ENCODE results near the gene PSMD3. TPM values are rescaled to one million over a fixed set of nuclear protein-coding genes. Genes with fewer than 3 reads are reported as not detected.

PSMD3 gene
- total RNA-seq, 6 donors from 2014 or later, result 55.5 to 117 (median 78.8) TPM

DNA sequence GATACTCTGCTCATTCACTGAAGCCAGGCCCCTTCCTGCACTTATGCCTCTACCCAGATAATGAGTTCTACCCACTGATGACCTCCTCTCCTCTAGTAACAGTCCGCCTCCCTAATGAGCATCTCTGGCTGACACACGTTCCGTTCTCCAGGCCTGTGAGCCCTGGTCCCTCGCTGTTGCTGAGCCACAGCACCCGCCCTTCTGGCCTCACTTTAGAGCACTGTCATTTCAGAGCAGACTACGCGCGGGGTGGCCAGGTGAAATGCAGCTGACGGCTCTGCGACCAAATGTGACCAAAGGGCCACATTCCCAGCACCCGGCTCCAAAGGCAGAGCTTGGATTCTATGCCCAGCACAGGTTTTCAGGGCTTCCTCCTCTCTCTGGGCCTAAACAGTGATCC is 13.8 kb downstream of the PSMD3 start:
- Histone ChIP-seq H3K4me1 (peaks cover 0 to 9% (median 1%) of the 10 kb centered on the region in 4 donors), H3K4me3 (no peak overlapping the region), H3K9me3 (no peaks in the 10 kb centered on the region), H3K36me3 (peaks cover 69 to 92% (median 84%) of the 10 kb centered on the region in 4 donors), H3K27ac (no peak overlapping the region), H3K27me3 (no peaks in the 10 kb centered on the region)
- DNase-seq (no peak), ATAC-seq (ENCODE audit: low FRiP score in 2 of 2) (no peak)
- WGBS, 2 donors, result 96 to 99% methylated on average over 11 of the region's 11 CpGs
- TF ChIP-seq POLR2A (IDR thresholded peaks at IDR 0.05), result no peak
- TF ChIP-seq EP300 (IDR thresholded peaks at IDR 0.05), result no peak
- TF ChIP-seq, protein P1, sequence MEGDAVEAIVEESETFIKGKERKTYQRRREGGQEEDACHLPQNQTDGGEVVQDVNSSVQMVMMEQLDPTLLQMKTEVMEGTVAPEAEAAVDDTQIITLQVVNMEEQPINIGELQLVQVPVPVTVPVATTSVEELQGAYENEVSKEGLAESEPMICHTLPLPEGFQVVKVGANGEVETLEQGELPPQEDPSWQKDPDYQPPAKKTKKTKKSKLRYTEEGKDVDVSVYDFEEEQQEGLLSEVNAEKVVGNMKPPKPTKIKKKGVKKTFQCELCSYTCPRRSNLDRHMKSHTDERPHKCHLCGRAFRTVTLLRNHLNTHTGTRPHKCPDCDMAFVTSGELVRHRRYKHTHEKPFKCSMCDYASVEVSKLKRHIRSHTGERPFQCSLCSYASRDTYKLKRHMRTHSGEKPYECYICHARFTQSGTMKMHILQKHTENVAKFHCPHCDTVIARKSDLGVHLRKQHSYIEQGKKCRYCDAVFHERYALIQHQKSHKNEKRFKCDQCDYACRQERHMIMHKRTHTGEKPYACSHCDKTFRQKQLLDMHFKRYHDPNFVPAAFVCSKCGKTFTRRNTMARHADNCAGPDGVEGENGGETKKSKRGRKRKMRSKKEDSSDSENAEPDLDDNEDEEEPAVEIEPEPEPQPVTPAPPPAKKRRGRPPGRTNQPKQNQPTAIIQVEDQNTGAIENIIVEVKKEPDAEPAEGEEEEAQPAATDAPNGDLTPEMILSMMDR (IDR thresholded peaks at IDR 0.05), result no peak
- no peak for TF ChIP-seq POLR2AphosphoS5 (IDR thresholded peaks at IDR 0.05)

DNA sequence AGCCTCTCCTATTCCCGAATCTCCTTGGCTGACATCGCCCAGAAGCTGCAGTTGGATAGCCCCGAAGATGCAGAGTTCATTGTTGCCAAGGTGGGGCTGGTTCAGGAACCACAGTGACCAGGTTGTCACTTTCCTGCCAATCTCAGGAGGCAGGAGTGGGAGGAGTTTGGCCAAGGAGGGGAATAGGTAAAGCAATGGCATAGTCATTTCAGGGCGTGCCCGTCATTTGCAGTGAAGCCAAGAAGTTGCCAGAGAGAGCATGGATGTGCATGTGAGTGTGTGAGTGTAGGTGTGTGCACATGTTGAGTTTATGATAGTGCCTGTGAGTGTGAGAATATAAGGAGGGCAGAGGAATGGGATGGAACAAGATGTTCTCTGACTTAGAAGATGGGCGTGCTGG is 14.8 kb downstream of the PSMD3 start:
- TF ChIP-seq POLR2A (IDR thresholded peaks at IDR 0.05), result no peak
- TF ChIP-seq EP300 (IDR thresholded peaks at IDR 0.05), result no peak
- TF ChIP-seq, protein P1 (IDR thresholded peaks at IDR 0.05), result no peak
- TF ChIP-seq POLR2AphosphoS5 (IDR thresholded peaks at IDR 0.05), result no peak

DNA sequence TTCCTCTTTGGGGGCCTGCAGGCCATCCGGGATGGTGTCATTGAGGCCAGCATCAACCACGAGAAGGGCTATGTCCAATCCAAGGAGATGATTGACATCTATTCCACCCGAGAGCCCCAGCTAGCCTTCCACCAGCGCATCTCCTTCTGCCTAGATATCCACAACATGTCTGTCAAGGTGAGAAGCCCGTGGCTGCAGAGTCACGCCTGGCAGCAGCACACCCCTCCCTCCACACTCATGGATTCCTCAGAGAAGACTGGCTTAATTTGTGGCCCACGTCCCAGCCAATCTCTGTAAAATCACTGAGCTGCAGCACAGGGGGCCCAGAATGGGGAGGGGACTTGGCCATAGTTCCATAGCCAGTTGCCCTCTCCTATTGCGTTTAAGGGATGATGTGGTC is 15.6 kb downstream of the PSMD3 start:
- Histone ChIP-seq H3K4me1 (peaks cover 0 to 11% (median 3%) of the 10 kb centered on the region in 4 donors), H3K27me3 (no peaks in the 10 kb centered on the region), H3K36me3 (peaks cover 52 to 75% (median 67%) of the 10 kb centered on the region in 4 donors), H3K27ac (no peak overlapping the region), H3K9me3 (no peaks in the 10 kb centered on the region), H3K4me3 (no peak overlapping the region)
- ATAC-seq (ENCODE audit: low FRiP score in 2 of 2) (no peak), DNase-seq (no peak)
- WGBS, 2 donors, result 79 to 93% methylated on average over 5 to 8 of the region's 8 CpGs
- TF ChIP-seq, protein P1 (IDR thresholded peaks at IDR 0.05), result no peak
- TF ChIP-seq EP300 (IDR thresholded peaks at IDR 0.05), result no peak
- no peak for TF ChIP-seq POLR2A (IDR thresholded peaks at IDR 0.05)
- TF ChIP-seq POLR2AphosphoS5 (IDR thresholded peaks at IDR 0.05), result no peak

More for the DNA sequence above, 14.8 kb downstream of the PSMD3 start:
- no peak overlapping the region for H3K27ac ChIP-seq
- peaks cover 0 to 11% (median 3%) of the 10 kb centered on the region in 4 donors for H3K4me1 ChIP-seq
- H3K36me3 ChIP-seq, result peaks cover 59 to 82% (median 74%) of the 10 kb centered on the region in 4 donors
- ATAC-seq (ENCODE audit: low FRiP score in 2 of 2) (no peak), DNase-seq (no peak)
- WGBS, 2 donors, result 92 to 94% methylated on average over 6 of the region's 6 CpGs
- no peak overlapping the region for H3K4me3 ChIP-seq
- no peaks in the 10 kb centered on the region for H3K27me3 ChIP-seq
- no peaks in the 10 kb centered on the region for H3K9me3 ChIP-seq

DNA sequence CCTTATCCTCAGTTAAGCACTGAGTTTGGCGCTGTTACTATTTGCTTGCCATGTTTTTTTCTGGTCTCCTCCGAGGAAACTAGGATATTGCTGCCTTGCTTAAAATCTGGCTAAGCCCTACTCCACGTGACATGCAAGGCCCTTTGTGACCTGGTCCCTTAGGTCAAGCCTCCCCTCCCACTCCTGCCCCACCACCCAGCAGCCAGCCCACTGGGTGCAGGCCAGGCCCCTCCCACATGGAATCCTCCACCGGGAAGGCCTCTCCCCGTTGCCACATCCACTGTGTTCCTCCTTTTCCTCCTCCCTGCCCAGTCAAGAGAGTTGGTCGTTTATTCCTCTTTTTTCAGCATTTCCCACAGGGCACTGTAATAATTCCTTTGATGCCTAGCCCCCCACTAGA is 16.2 kb downstream of the PSMD3 start:
- Histone ChIP-seq H3K4me3 (no peak overlapping the region), H3K36me3 (peaks cover 51 to 68% (median 61%) of the 10 kb centered on the region in 4 donors)
- DNase-seq, result no peak

More for the DNA sequence above, 16.2 kb downstream of the PSMD3 start:
- Histone ChIP-seq H3K9me3 (no peaks in the 10 kb centered on the region), H3K27me3 (no peaks in the 10 kb centered on the region), H3K27ac (no peak overlapping the region), H3K4me1 (peaks cover 0 to 11% (median 3%) of the 10 kb centered on the region in 4 donors)
- no peak for TF ChIP-seq POLR2AphosphoS5 (IDR thresholded peaks at IDR 0.05)
- TF ChIP-seq, protein P1 (IDR thresholded peaks at IDR 0.05), result no peak
- TF ChIP-seq POLR2A (IDR thresholded peaks at IDR 0.05), result no peak
- TF ChIP-seq EP300 (IDR thresholded peaks at IDR 0.05), result no peak
- WGBS, 2 donors, result 48 to 49% methylated on average over 6 of the region's 6 CpGs
- peak in 1 of 2 donors; percentile 78 for ATAC-seq (ENCODE audit: low FRiP score in 2 of 2)

Measured in upper lobe of left lung (tissue), 6 donors.